Liver (tissue), 9 donors: ENCODE results near the gene CENPL. TPM values are rescaled to one million over a fixed set of nuclear protein-coding genes. Genes with fewer than 3 reads are reported as not detected.
"Not testable (repeated sequence)": the region's sequence is repeated elsewhere in the genome, so short reads cannot be mapped to it uniquely, and the experiment has no call there.

Source experiments
- DNase-seq: peaks from one replicate; pipeline ENCODE4 v3.0.0-alpha.2; 2017; ENCODE audit warnings: low spot score
- H3K27ac ChIP-seq, 2 donors: one replicate each; pipeline ENCODE4 v1.7.0; 2013; ENCODE audit warnings: inconsistent platforms in 2 of 2, low read length in 2 of 2, control low read depth in 1 of 2, low read depth in 1 of 2, mild to moderate bottlenecking in 1 of 2
- H3K27me3 ChIP-seq, 4 donors: one replicate each; pipeline versions ENCODE4 v1.6.1 to v1.7.0; 2013; ENCODE audit warnings: low read length in 3 of 4, inconsistent platforms in 1 of 4, mild to moderate bottlenecking in 1 of 4, moderate library complexity in 1 of 4; ENCODE audit not compliant: control insufficient read depth in 4 of 4, insufficient read depth in 4 of 4
- H3K36me3 ChIP-seq, 4 donors: one replicate each; pipeline versions ENCODE4 v1.6.1 to v1.7.0; 2013; ENCODE audit warnings: low read length in 3 of 4, mild to moderate bottlenecking in 3 of 4, low read depth in 1 of 4, moderate library complexity in 1 of 4; ENCODE audit not compliant: control insufficient read depth in 4 of 4, insufficient read depth in 3 of 4
- H3K4me1 ChIP-seq, 4 donors: one replicate each; pipeline versions ENCODE4 v1.6.1 to v1.7.0; 2013; ENCODE audit warnings: low read length in 3 of 4, mild to moderate bottlenecking in 3 of 4, moderate library complexity in 1 of 4; ENCODE audit not compliant: control insufficient read depth in 4 of 4, insufficient read depth in 4 of 4
- H3K4me3 ChIP-seq, 3 donors: one replicate each; pipeline versions ENCODE4 v1.6.1 to v1.7.0; 2013; ENCODE audit warnings: low read length in 3 of 3, control low read depth in 1 of 3, low read depth in 1 of 3, mild to moderate bottlenecking in 1 of 3
- H3K9ac ChIP-seq, 2 donors: one replicate each; pipeline ENCODE4 v1.7.0; 2013; ENCODE audit warnings: low read length in 2 of 2, mild to moderate bottlenecking in 2 of 2, moderate library complexity in 2 of 2, control low read depth in 1 of 2, low read depth in 1 of 2
- H3K9me3 ChIP-seq, 4 donors: one replicate each; pipeline versions ENCODE4 v1.6.1 to v1.7.0; 2013; ENCODE audit warnings: low read length in 3 of 4; ENCODE audit not compliant: control insufficient read depth in 4 of 4
- ATF3 ChIP-seq: IDR thresholded peaks from 2 replicates; pipeline ENCODE4 v1.6.1; 2016; ENCODE audit warnings: antibody characterized with exemption
- EGR1 ChIP-seq, 2 donors: IDR thresholded peaks; 2 replicates each; pipeline ENCODE4 v1.6.1; 2016 to 2018; ENCODE audit warnings: antibody characterized with exemption in 2 of 2, low read depth in 2 of 2
- FOXA1 ChIP-seq: IDR thresholded peaks from 2 replicates; pipeline ENCODE4 v1.6.1; 2016; ENCODE audit warnings: antibody characterized with exemption
- FOXA2 ChIP-seq: IDR thresholded peaks from 2 replicates; pipeline ENCODE4 v1.6.1; 2016; ENCODE audit warnings: antibody characterized with exemption
- GABPA ChIP-seq, 2 donors: IDR thresholded peaks in 1 of 2; conservative IDR thresholded peaks in 1 of 2; 2 replicates each; pipeline ENCODE4 v1.6.1; 2016; ENCODE audit warnings: antibody characterized with exemption in 2 of 2, mild to moderate bottlenecking in 1 of 2, moderate library complexity in 1 of 2
- HNF4A ChIP-seq, 2 donors: conservative IDR thresholded peaks; 2 replicates each; pipeline ENCODE4 v1.6.1; 2016; ENCODE audit warnings: antibody characterized with exemption in 2 of 2, mild to moderate bottlenecking in 2 of 2
- MAX ChIP-seq: IDR thresholded peaks from 2 replicates; pipeline ENCODE4 v1.6.1; 2016; ENCODE audit warnings: antibody characterized with exemption
- NR2F2 ChIP-seq: IDR thresholded peaks from 2 replicates; pipeline ENCODE4 v1.6.1; 2016; ENCODE audit warnings: antibody characterized with exemption
- RAD21 ChIP-seq, 2 donors: IDR thresholded peaks; 2 replicates each; pipeline ENCODE4 v1.6.1; 2016; ENCODE audit warnings: antibody characterized with exemption in 2 of 2, mild to moderate bottlenecking in 2 of 2
- RXRA ChIP-seq, 2 donors: IDR thresholded peaks; 2 replicates each; pipeline ENCODE4 v1.6.1; 2017 to 2018; ENCODE audit warnings: antibody characterized with exemption in 2 of 2, mild to moderate bottlenecking in 1 of 2
- SP1 ChIP-seq: IDR thresholded peaks from 2 replicates; pipeline ENCODE4 v1.6.1; 2018; ENCODE audit warnings: antibody characterized with exemption, mild to moderate bottlenecking
- TAF1 ChIP-seq: conservative IDR thresholded peaks from 2 replicates; pipeline ENCODE4 v1.6.1; 2016; ENCODE audit warnings: antibody characterized with exemption, mild to moderate bottlenecking
- WGBS: extraction: QIAGEN DNeasy Blood & Tissue Kit; methylation state at CpG from one replicate; pipeline ENCODE4 v1.1.7; 2013; 5-methylcytosine and 5-hydroxymethylcytosine counted together
- polyA plus RNA-seq, 2 donors: library from polyadenylated mRNA; stranded (reverse) in 1 of 2; unstranded in 1 of 2; fragments of 200-250 nt in 1 of 2; fragments of >200 nt in 1 of 2; fragmentation: Nextera tagmentation in 1 of 2; extraction: Ambion mirVana in 1 of 2; gene quantifications; one replicate each; pipeline versions ENCODE4 v1.2.1 to v1.2.3, GENCODE V29; 2013 to 2015
- total RNA-seq, 2 donors: library from RNA; depleted of rRNA; stranded (reverse); fragments of >200 nt; gene quantifications; one replicate each; pipeline ENCODE4 v1.2.3, GENCODE V29; 2014
- TF ChIP-seq, protein P1 (sequence below): fragments of 150-350 bp; IDR thresholded peaks from 2 replicates; pipeline ENCODE4 v1.5.1; 2017; ENCODE audit warnings: improper control_type of control experiment, low read depth, low read length; ENCODE audit not compliant: missing input control
- TF ChIP-seq, protein P2 (sequence below): IDR thresholded peaks from 2 replicates; pipeline ENCODE4 v1.6.1; 2016; ENCODE audit warnings: antibody characterized with exemption
- TF ChIP-seq, protein P3 (sequence below): IDR thresholded peaks from 2 replicates; pipeline ENCODE4 v1.6.1; 2016; ENCODE audit warnings: antibody characterized with exemption, mild to moderate bottlenecking
- donor health status: healthy.
- donor health status: healthy.
- donor health status: healthy.
- donor health status: healthy.
- donor health status: healthy.

CENPL gene
- total and polyA plus RNA-seq, 4 donors: 0.61 to 19.1 (median 1.2) TPM

GRCh38 chr1:173821680-173822079 lies 3.0 kb downstream of the CENPL start:
- Histone ChIP-seq H3K9me3 (no peaks in the 10 kb centered on the region), H3K9ac (no peak overlapping the region), H3K4me1 (peaks cover 0 to 16% (median 11%) of the 10 kb centered on the region in 4 donors), H3K36me3 (no peaks in the 10 kb centered on the region), H3K27ac (no peak overlapping the region), H3K4me3 (no peak overlapping the region), H3K27me3 (no peaks in the 10 kb centered on the region)
- DNase-seq: no peak
- TF ChIP-seq HNF4A (conservative IDR thresholded peaks at IDR 0.05) (no peak), NR2F2 (no peak), GABPA (IDR thresholded peaks at IDR 0.05 in 1 of 2, conservative IDR thresholded peaks at IDR 0.05 in 1 of 2) (no peak), TAF1 (no peak), RAD21 (IDR thresholded peaks at IDR 0.05) (no peak), ATF3 (no peak), FOXA2 (no peak), EGR1 (IDR thresholded peaks at IDR 0.05; ENCODE audit: low read depth in 2 of 2) (no peak), MAX (no peak), FOXA1 (no peak)
- TF ChIP-seq, protein P1, sequence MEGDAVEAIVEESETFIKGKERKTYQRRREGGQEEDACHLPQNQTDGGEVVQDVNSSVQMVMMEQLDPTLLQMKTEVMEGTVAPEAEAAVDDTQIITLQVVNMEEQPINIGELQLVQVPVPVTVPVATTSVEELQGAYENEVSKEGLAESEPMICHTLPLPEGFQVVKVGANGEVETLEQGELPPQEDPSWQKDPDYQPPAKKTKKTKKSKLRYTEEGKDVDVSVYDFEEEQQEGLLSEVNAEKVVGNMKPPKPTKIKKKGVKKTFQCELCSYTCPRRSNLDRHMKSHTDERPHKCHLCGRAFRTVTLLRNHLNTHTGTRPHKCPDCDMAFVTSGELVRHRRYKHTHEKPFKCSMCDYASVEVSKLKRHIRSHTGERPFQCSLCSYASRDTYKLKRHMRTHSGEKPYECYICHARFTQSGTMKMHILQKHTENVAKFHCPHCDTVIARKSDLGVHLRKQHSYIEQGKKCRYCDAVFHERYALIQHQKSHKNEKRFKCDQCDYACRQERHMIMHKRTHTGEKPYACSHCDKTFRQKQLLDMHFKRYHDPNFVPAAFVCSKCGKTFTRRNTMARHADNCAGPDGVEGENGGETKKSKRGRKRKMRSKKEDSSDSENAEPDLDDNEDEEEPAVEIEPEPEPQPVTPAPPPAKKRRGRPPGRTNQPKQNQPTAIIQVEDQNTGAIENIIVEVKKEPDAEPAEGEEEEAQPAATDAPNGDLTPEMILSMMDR: no peak
- TF ChIP-seq, protein P2, sequence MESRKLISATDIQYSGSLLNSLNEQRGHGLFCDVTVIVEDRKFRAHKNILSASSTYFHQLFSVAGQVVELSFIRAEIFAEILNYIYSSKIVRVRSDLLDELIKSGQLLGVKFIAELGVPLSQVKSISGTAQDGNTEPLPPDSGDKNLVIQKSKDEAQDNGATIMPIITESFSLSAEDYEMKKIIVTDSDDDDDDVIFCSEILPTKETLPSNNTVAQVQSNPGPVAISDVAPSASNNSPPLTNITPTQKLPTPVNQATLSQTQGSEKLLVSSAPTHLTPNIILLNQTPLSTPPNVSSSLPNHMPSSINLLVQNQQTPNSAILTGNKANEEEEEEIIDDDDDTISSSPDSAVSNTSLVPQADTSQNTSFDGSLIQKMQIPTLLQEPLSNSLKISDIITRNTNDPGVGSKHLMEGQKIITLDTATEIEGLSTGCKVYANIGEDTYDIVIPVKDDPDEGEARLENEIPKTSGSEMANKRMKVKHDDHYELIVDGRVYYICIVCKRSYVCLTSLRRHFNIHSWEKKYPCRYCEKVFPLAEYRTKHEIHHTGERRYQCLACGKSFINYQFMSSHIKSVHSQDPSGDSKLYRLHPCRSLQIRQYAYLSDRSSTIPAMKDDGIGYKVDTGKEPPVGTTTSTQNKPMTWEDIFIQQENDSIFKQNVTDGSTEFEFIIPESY: no peak
- TF ChIP-seq, protein P3, sequence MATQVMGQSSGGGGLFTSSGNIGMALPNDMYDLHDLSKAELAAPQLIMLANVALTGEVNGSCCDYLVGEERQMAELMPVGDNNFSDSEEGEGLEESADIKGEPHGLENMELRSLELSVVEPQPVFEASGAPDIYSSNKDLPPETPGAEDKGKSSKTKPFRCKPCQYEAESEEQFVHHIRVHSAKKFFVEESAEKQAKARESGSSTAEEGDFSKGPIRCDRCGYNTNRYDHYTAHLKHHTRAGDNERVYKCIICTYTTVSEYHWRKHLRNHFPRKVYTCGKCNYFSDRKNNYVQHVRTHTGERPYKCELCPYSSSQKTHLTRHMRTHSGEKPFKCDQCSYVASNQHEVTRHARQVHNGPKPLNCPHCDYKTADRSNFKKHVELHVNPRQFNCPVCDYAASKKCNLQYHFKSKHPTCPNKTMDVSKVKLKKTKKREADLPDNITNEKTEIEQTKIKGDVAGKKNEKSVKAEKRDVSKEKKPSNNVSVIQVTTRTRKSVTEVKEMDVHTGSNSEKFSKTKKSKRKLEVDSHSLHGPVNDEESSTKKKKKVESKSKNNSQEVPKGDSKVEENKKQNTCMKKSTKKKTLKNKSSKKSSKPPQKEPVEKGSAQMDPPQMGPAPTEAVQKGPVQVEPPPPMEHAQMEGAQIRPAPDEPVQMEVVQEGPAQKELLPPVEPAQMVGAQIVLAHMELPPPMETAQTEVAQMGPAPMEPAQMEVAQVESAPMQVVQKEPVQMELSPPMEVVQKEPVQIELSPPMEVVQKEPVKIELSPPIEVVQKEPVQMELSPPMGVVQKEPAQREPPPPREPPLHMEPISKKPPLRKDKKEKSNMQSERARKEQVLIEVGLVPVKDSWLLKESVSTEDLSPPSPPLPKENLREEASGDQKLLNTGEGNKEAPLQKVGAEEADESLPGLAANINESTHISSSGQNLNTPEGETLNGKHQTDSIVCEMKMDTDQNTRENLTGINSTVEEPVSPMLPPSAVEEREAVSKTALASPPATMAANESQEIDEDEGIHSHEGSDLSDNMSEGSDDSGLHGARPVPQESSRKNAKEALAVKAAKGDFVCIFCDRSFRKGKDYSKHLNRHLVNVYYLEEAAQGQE: no peak
- WGBS: 95% methylated on average over 4 of the region's 4 CpGs

DNA sequence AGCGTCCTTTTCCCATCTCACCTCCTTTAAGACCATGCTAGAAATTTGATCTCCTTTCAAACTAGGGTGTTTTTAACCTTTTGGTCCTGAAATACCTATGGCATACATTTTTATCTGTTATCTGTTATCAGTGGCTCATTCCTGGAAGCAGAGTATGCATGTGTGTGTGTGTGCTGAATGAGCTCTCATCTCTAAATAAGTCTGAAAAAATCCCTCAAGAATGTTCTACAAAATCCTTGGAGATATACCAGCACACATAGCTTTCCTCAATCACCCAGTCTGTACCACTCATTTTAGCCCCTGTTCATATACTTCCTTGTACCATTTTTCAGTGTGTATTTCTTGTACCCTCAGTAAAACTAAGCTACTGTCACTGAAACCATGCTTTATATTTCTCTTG lies 6.2 kb downstream of the CENPL start:
- 86% methylated on average over 1 of the region's 1 CpG for WGBS
- TF ChIP-seq TAF1 (no peak), RXRA (IDR thresholded peaks at IDR 0.05) (no peak), RAD21 (IDR thresholded peaks at IDR 0.05) (no peak), ATF3 (no peak), SP1 (no peak)
- TF ChIP-seq, protein P3: no peak

DNA sequence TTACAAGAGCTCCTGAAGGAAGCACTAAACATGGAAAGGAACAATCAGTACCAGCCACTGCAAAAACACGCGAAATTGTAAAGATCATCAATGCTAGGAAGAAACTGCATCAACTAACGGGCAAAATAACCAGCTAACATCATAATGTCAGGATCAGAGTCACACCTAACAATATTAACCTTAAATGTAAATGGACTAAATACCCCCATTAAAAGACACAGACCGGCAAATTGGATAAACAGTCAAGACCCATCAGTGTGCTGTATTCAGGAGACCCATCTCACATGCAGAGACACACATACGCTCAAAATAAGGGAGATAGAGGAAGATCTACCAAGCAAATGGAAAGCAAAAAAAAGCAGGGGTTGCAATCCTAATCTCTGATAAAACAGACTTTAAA lies 11.0 kb downstream of the CENPL start:
- H3K27me3 ChIP-seq, H3K9ac ChIP-seq: not testable (repeated sequence)
- 98% methylated on average over 5 of the region's 5 CpGs for WGBS

More for the DNA sequence above, 6.2 kb downstream of the CENPL start:
- Histone ChIP-seq H3K36me3 (no peaks in the 10 kb centered on the region), H3K27ac (no peak overlapping the region), H3K9me3 (no peaks in the 10 kb centered on the region), H3K27me3 (no peaks in the 10 kb centered on the region), H3K4me3 (no peak overlapping the region), H3K9ac (no peak overlapping the region), H3K4me1 (peaks cover 0 to 6% (median 3%) of the 10 kb centered on the region in 4 donors)
- DNase-seq: no peak

More for the DNA sequence above, 11.0 kb downstream of the CENPL start:
- H3K9me3 ChIP-seq, H3K4me1 ChIP-seq, DNase-seq, H3K27ac ChIP-seq, H3K4me3 ChIP-seq, H3K36me3 ChIP-seq: not testable (repeated sequence)
